HG03558 (cell line): ENCODE results near the gene ATP4A.
"Not testable (repeated sequence)": the region's sequence is repeated elsewhere in the genome, so short reads cannot be mapped to it uniquely, and the experiment has no call there.

Experiments used
- ATAC-seq: cut with Tn5 transposase; IDR thresholded peaks from one replicate; pipeline ENCODE4 v1.9.1; 2021; ENCODE audit warnings: moderate number of reproducible peaks; ENCODE audit not compliant: unreplicated experiment; ENCODE audit errors: extremely low read depth

ATP4A gene

GRCh38 chr19:35563207-35563829 lies at the start of gene ATP4A:
Gene ATP4A, minus strand, starts transcription at chr19:35563658. Its CDS starts 29 bp downstream, at chr19:35563629.
- ATAC-seq, result no peak

DNA sequence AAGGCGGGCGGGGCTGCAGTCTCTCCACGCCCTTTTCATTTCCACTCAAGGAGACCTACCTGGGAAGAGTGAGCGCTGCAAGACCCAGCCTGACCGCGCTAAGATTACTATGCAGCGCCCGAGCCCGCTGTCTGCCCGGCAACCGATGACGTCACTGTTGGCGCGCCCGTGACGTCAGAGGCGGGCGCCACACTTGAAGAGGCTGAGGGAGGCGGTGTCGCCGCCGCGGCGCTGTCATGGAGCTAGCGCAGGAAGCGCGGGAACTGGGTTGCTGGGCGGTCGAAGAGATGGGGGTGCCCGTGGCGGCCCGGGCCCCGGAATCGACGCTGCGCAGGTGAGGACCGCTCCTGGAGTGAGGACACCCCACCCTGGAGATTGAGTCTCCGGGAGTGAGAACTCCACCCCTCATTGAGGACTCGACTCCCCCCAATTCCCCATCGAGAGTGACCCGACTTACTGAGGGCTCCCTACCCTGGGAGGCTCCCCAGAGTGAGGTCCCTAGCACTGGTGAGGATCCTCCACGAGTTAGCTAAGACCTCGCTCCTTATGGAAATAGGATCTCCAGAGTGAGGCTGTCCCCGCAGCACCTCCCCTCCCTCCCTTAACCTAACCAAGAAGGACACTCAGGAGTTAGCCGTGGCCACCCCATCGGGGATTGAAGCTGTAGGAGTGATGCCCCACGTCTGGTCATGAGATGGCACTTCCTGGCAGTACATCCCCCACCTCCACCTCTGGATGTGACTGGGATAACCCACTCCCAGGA lies 49.3 kb upstream of the ATP4A start, which contains the start of gene HAUS5:
TSS of gene HAUS5 (plus strand) at position 177 of the 763 bp plus-strand sequence. CDS start at position 237, 60 bp downstream.
- ATAC-seq, result no peak

DNA sequence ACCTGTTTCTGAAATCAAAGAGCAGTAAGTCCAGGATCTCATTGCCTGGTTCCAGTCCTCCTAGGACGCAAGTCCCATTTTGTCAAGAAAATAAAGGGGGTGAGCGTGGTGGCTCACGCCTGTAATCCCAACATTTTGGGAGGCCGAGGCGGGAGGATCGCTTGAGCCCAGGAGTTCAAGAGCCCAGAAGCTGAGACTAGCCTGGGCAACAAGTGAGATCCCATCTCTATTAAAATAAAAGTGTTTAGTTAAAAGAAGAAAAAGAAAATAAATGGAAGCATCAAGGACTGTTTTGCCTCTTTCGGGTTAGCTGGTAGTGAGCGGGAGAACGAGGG lies 48.7 kb upstream of the ATP4A start:
- no peak for ATAC-seq

- ATAC-seq, result no peak
Measured at GRCh38 chr19:35609851-35610353, 46.4 kb upstream of the ATP4A start.

- ATAC-seq, result no peak
Measured at GRCh38 chr19:35608251-35608650, 44.8 kb upstream of the ATP4A start.

- ATAC-seq, result no peak
Measured at GRCh38 chr19:35607661-35608060, 44.2 kb upstream of the ATP4A start.

- ATAC-seq, result not testable (repeated sequence)
Measured at GRCh38 chr19:35607170-35607569, 43.7 kb upstream of the ATP4A start.

GRCh38 chr19:35604436-35604835 lies 41.0 kb upstream of the ATP4A start:
- ATAC-seq, result not testable (repeated sequence)

DNA sequence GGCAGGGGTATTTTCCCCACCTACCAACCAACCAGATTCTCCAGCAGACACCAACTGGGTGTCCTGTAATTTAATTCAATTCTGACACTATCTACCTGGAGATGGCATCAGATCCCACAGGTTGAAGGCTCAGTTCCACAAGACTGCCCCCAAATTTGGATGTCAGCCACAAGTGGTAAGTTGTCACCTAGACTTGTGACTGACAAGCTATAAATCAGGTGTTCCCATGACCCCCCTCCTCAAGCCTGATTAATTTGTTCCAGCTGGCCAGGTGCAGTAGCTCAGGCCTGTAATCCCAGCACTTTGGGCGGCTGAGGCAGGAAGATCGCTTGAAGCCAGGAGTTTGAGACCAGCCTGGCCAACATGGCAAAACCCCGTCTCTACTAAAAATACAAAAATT lies 38.5 kb upstream of the ATP4A start:
- ATAC-seq, result no peak

GRCh38 chr19:35596366-35596999 lies 33.0 kb upstream of the ATP4A start:
- ATAC-seq, result no peak

- ATAC-seq, result no peak
Measured at GRCh38 chr19:35595928-35596327, 32.5 kb upstream of the ATP4A start.

- not testable (repeated sequence) for ATAC-seq
Measured at GRCh38 chr19:35595026-35595425, 31.6 kb upstream of the ATP4A start.

DNA sequence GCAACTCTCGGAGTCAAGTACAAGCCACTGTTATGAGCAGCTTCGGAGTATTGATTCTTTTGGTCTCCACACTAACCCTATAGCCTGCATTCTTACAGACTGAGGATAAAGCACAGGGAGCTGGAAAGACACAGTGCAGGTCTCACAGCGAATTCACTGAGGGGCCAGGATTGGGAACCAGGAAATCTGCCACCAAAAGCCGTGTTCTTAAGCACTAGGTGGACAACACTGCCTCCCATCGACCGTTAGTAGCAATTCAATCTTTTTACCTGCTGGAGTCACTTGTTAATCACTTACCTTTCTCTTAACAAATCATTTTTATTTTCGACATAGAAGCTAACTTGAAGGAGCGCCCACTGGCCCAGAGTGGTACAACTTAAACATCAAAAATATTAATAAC lies 28.8 kb upstream of the ATP4A start:
- ATAC-seq, result no peak

DNA sequence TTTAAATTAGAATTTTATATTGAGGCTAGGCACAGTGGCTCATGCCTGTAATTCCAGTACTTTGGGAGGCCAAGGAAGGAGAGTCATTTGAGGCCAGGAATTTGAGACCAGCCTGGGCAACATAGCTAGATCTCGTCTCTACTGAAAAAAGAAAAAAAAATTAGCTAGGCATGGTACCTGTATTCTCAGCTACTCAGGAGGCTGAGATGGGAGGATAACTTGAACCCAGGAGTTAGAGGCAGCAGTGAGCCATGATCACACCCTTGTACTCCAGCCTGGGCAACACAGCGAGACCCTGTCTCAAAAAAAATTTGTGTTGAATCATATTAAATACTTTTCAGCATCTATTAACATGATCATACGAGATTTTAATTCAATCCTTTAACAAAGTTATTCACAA lies 27.4 kb upstream of the ATP4A start:
- ATAC-seq, result no peak

DNA sequence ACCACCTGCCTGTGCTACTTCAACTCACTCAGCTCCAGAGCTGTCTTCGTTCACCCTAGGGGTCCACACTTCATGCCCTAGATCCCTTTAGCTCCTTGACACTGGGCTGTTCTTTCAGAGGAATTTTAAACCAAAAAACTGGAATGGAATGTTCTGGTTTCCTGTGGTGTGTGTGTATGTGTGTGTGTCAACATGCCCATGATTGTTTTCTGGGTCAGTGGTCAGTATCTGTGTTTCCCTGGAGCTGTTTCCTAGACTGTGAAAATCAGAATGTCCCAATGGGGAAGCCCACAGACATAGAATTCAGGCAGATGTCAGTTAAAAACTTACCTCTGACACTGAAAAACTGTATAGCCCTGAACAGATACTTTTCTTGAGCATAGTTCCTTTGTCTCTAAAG lies 23.9 kb upstream of the ATP4A start:
- ATAC-seq, result no peak

- ATAC-seq, result no peak
Measured at GRCh38 chr19:35585848-35586247, 22.4 kb upstream of the ATP4A start, which contains the start of gene PMIS2. Gene PMIS2, plus strand, starts transcription at chr19:35586173. Its CDS starts 87 bp downstream, at chr19:35586260.

DNA sequence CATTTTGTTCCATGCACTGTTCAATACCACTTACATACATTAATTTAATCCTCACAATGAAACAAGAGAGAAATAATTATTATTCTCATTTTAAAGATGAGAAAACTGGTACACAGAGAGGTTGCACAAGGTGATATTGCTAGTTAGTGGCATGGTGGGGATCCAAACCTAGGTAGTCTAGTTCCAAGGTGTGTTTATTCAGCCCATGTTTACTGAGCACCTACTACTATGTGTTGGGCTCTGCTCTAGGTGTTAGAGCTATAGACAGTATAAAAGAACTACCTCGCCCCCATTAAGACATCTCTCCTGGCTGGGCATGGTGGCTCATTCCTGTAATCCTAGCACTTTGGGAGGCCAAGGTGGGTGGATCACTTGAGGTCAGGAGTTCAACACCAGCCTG lies 19.3 kb upstream of the ATP4A start:
- ATAC-seq, result no peak

GRCh38 chr19:35578707-35579106 lies 15.2 kb upstream of the ATP4A start:
- no peak for ATAC-seq

DNA sequence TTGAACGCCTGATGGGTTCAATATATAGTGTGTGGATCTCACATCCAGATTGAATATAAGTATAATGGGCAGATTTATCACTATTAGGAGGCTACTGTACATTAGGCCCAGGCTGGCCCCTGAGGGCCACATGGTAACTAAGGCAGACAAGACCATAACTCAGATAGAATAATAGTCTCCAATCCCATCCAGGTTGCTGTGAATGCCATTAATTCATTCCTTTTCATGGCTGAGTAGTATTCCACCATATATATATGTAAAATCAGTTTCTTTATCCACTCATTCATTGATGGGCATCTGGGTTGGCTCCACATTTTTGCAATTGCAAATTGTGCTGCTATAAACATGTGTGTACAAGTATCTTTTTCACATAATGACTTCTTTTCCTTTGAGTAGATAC lies 14.5 kb upstream of the ATP4A start:
- no peak for ATAC-seq

GRCh38 chr19:35571406-35571965 lies 8.0 kb upstream of the ATP4A start:
- no peak for ATAC-seq

DNA sequence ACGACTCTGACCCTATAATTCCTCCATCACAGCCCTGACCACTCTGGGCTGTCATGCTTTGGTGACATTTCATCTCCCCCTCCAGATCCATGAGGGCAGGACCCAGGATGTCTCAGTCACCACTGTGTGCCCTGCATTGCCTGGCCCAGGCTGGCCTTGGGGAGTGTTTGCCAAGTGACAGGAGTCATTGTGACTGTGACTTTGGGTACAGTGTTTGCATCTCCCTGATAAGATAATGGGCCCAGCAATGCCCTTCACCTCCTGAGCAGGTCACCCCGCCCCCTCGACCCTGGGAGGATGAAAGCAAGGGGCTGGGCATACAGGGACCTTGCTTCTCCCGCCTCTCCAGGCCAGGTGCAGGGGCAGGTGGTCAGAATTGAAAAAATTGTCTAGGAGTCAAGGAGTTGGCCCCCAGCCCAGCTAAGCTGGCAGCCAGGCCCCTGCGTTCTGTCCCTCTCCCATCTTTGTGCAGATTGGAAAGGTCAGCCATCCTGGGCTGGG lies 5.9 kb upstream of the ATP4A start:
- no peak for ATAC-seq
